SK-N-SH treated with all-trans-retinoic acid at 6 μM for 48 hours (cell line): Measurements from ENCODE around the gene TUBB4B.

ENCODE experiments used
- CSDC2 ChIP-seq: fragments of 250-450 bp; sonication (Bioruptor Pico); IDR thresholded peaks from 2 replicates; pipeline ENCODE4 v1.5.0; 2020; ENCODE audit warnings: mild to moderate bottlenecking, moderate library complexity
- ESRRG ChIP-seq: fragments of 250-450 bp; sonication (Bioruptor Pico); IDR thresholded peaks from 2 replicates; pipeline ENCODE4 v1.6.1; 2021; ENCODE audit warnings: mild to moderate bottlenecking
- RARB ChIP-seq: fragments of 250-450 bp; sonication (Bioruptor Pico); IDR thresholded peaks from 2 replicates; pipeline ENCODE4 v1.8.0; 2021; ENCODE audit warnings: mild to moderate bottlenecking, moderate library complexity
- ZC3H10 ChIP-seq: fragments of 250-450 bp; sonication (Bioruptor Pico); IDR thresholded peaks from 2 replicates; pipeline ENCODE4 v1.5.1; 2021; ENCODE audit warnings: mild to moderate bottlenecking, moderate library complexity
- ZNF565 ChIP-seq: fragments of 450-650 bp; formaldehyde crosslinking; conservative IDR thresholded peaks from 2 replicates; pipeline ENCODE4 v1.5.0; 2020; ENCODE audit warnings: low read depth, mild to moderate bottlenecking, moderate library complexity
- TF ChIP-seq, protein P1 (sequence below): fragments of 250-450 bp; sonication (Bioruptor Pico); IDR thresholded peaks from 2 replicates; pipeline ENCODE4 v1.8.0; 2020; ENCODE audit warnings: mild to moderate bottlenecking, moderate library complexity, borderline replicate concordance
- TF ChIP-seq, protein P2 (sequence below): fragments of 250-450 bp; sonication (Bioruptor Pico); IDR thresholded peaks from 2 replicates; pipeline ENCODE4 v1.5.1; 2021; ENCODE audit warnings: mild to moderate bottlenecking, moderate library complexity
- TF ChIP-seq, protein P3 (sequence below): fragments of 250-450 bp; sonication (Bioruptor Pico); IDR thresholded peaks from 2 replicates; pipeline ENCODE4 v1.5.0; 2020; ENCODE audit warnings: mild to moderate bottlenecking, moderate library complexity
- TF ChIP-seq, protein P4 (sequence below): fragments of 250-450 bp; sonication (Bioruptor Pico); IDR thresholded peaks from 2 replicates; pipeline ENCODE4 v1.5.1; 2020; ENCODE audit warnings: low read depth, mild to moderate bottlenecking, moderate library complexity

DNA sequence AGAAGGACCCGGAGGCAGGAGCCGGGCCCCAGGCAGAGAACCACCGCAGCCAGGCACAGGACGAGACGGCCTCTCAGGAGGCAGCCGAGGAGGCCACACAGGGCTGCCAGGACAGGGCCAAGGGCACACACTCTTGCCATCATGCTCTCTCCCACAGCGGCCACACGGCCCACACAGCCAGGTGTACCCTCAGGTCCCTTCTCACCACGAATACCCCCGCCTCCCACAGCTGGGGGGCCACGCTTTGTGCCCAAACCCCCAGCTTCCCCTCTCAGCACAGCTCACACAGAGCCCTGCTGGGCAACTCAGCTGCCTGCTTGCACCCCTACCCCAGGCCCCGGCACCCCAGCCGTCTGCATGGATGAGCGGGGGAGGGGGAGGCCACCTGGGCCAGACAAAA is 47.3 kb upstream of the TUBB4B start:
- no peak for TF ChIP-seq RARB (CRISPR knock-in tag)
- TF ChIP-seq ESRRG (CRISPR knock-in tag) = no peak
- TF ChIP-seq, protein P1, sequence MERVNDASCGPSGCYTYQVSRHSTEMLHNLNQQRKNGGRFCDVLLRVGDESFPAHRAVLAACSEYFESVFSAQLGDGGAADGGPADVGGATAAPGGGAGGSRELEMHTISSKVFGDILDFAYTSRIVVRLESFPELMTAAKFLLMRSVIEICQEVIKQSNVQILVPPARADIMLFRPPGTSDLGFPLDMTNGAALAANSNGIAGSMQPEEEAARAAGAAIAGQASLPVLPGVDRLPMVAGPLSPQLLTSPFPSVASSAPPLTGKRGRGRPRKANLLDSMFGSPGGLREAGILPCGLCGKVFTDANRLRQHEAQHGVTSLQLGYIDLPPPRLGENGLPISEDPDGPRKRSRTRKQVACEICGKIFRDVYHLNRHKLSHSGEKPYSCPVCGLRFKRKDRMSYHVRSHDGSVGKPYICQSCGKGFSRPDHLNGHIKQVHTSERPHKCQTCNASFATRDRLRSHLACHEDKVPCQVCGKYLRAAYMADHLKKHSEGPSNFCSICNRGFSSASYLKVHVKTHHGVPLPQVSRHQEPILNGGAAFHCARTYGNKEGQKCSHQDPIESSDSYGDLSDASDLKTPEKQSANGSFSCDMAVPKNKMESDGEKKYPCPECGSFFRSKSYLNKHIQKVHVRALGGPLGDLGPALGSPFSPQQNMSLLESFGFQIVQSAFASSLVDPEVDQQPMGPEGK = no peak
- TF ChIP-seq, protein P2, sequence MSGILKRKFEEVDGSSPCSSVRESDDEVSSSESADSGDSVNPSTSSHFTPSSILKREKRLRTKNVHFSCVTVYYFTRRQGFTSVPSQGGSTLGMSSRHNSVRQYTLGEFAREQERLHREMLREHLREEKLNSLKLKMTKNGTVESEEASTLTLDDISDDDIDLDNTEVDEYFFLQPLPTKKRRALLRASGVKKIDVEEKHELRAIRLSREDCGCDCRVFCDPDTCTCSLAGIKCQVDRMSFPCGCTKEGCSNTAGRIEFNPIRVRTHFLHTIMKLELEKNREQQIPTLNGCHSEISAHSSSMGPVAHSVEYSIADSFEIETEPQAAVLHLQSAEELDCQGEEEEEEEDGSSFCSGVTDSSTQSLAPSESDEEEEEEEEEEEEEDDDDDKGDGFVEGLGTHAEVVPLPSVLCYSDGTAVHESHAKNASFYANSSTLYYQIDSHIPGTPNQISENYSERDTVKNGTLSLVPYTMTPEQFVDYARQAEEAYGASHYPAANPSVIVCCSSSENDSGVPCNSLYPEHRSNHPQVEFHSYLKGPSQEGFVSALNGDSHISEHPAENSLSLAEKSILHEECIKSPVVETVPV (CRISPR knock-in tag) = no peak
- no peak for TF ChIP-seq ZC3H10 (CRISPR knock-in tag)
- TF ChIP-seq, protein P3, sequence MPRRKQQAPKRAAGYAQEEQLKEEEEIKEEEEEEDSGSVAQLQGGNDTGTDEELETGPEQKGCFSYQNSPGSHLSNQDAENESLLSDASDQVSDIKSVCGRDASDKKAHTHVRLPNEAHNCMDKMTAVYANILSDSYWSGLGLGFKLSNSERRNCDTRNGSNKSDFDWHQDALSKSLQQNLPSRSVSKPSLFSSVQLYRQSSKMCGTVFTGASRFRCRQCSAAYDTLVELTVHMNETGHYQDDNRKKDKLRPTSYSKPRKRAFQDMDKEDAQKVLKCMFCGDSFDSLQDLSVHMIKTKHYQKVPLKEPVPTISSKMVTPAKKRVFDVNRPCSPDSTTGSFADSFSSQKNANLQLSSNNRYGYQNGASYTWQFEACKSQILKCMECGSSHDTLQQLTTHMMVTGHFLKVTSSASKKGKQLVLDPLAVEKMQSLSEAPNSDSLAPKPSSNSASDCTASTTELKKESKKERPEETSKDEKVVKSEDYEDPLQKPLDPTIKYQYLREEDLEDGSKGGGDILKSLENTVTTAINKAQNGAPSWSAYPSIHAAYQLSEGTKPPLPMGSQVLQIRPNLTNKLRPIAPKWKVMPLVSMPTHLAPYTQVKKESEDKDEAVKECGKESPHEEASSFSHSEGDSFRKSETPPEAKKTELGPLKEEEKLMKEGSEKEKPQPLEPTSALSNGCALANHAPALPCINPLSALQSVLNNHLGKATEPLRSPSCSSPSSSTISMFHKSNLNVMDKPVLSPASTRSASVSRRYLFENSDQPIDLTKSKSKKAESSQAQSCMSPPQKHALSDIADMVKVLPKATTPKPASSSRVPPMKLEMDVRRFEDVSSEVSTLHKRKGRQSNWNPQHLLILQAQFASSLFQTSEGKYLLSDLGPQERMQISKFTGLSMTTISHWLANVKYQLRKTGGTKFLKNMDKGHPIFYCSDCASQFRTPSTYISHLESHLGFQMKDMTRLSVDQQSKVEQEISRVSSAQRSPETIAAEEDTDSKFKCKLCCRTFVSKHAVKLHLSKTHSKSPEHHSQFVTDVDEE = no peak
- TF ChIP-seq ZNF565 (CRISPR knock-in tag) = no peak
- no peak for TF ChIP-seq CSDC2 (CRISPR knock-in tag)
- TF ChIP-seq, protein P4, sequence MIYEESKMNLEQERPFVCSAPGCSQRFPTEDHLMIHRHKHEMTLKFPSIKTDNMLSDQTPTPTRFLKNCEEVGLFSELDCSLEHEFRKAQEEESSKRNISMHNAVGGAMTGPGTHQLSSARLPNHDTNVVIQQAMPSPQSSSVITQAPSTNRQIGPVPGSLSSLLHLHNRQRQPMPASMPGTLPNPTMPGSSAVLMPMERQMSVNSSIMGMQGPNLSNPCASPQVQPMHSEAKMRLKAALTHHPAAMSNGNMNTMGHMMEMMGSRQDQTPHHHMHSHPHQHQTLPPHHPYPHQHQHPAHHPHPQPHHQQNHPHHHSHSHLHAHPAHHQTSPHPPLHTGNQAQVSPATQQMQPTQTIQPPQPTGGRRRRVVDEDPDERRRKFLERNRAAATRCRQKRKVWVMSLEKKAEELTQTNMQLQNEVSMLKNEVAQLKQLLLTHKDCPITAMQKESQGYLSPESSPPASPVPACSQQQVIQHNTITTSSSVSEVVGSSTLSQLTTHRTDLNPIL (CRISPR knock-in tag) = no peak
